ENCODE results near the gene CYFIP2.

The CYFIP2 gene

GRCh38 chr5:157258450-157258849 lies 7.5 kb upstream of the CYFIP2 start:
- DNase-seq (ENCODE audit: low read depth), result no peak

- DNase-seq (ENCODE audit: low read depth), result no peak
Observed at GRCh38 chr5:157259699-157260098, 6.2 kb upstream of the CYFIP2 start.

- no peak for DNase-seq (ENCODE audit: low read depth)
Observed at GRCh38 chr5:157263496-157264090, 2.3 kb upstream of the CYFIP2 start.

DNA sequence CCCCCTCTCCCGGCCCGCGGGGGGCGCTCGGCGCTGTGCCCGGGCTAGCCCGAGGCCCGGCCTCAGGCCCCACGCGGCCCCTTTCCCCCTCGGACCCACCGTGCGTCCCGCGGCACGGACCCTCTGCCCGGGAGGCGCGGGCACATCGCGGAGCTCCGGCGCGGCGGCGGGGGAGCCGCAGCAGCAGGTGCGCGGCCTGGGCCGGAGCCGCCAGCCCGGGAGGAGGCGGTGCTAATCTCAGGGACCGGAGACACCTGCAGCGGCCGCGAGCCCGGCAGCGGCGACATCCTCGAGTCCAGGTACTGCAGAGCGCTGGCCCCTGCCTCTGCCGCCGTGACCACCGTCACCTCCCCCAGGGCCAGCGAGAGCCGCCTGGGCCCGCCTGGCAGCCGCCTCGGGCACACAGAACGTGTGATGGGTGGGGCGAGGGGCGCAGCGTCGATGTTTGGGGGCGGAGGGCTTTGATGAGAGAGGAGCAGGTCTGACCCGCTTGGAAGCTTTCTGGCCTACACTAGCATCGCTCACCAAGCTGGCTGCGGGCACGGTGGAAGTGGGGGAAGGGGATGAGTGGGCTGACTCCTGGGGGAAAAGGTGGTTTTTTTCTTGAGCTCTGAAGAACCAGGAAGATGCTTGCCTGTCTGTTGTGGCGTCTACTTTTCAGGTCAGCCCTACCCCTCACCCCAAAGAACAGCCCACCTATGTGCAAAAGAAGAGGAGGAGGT lies 524 bp downstream of the CYFIP2 start:
- DNase-seq (ENCODE audit: low read depth), result no peak

DNA sequence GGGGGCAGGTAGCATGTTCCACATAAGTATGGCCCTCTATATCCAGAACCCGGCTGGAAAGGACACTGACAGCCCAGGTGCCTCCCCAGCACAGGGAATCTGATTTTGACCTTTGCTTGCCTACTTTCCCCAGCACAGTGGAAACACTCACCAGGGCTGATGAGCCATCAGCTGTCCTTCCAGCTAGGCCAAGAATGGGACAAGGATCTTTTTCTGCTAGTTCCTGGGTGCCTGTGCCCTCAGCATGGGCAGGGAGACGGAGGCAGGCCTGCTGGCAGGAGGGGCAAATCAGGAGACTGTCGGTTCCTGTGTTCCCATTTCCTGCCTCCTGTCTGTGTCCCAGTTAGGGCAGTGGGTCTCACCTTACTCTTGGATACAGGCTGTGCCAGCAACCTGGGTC lies 1.1 kb downstream of the CYFIP2 start:
- no peak for DNase-seq (ENCODE audit: low read depth)

DNA sequence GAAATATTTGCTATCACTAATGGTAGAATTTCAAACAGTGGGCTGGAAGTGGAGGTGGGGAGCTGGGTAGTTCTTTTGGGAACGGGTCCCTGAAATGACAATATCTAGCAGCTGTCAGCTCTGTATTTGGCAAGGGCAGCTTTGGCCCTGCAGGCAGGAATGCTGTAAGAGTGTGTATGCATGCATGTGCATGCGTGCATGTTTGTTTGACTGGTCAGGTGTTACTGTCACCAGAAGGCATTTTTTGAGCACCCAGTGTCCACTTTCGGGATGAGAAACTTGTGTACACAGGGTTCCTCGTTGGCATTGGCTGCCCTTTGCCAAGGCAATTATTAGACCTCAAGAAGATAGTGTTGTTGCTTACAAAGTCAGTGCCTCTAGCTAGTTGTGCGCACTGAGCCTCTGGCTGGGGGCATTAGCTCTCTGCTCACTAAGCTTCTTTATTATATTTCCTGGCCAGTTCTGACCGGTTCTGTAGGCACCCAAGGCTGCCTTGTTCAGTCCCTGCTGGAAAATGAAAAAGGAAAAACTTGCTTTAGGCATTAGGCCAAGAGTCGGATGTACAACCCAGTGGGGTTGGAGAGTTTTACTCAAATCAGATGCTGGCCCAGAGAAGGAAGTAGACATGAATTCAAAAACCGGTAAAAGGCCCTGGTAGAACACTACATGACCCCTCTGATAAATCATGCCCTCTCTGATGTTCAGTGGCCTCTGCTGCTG lies 2.0 kb downstream of the CYFIP2 start:
- no peak for DNase-seq (ENCODE audit: low read depth)

DNA sequence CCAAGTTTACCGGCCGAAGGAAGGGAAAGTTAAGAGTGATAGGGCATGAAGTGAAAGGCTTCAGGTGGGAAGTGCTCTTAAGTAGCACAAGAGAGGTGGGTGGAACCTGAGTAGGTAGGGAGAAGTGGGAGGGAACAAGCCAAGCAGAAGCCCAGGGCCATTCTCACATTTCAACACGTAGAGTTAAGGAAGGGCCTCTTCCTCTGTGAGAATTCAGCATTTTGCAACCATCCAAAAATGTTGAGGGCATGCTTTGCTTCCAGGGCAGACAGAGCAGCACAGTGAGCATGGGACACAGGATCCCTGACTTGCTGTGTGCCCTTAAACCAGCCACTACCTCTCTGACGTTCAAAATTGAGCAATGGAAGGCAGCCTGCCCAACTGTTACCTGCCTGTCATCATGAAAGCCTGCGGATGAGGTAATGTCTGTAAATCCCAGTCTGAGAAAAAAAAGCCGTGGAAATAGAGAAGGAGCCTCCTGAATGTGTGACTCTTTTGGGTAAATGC lies 3.3 kb downstream of the CYFIP2 start:
- DNase-seq (ENCODE audit: low read depth), result no peak

DNA sequence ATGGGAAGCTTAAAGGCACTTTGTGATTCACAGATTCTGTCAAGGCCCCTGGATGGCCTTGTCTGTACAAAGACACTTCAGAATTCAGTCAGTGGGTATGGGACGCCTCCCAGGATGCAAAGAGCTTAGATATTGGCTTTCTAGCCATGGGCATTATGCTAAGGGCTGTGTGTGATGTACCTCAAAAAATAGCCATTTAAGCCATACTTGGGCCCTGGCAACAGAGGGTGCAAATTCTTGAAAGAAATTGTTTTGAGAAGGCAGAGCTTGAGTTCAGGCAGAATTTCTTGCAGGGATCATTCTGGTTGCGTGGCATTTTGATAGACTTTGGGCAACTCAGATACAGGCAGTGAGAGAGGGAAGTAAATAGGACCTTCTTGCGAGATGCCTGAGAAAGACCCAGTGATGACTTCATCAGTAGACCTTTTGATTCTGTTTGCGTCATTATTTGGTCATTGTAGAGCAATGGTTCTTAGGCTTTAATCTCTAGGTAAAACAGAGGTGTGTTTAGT lies 3.9 kb downstream of the CYFIP2 start:
- DNase-seq (ENCODE audit: low read depth), result no peak

DNA sequence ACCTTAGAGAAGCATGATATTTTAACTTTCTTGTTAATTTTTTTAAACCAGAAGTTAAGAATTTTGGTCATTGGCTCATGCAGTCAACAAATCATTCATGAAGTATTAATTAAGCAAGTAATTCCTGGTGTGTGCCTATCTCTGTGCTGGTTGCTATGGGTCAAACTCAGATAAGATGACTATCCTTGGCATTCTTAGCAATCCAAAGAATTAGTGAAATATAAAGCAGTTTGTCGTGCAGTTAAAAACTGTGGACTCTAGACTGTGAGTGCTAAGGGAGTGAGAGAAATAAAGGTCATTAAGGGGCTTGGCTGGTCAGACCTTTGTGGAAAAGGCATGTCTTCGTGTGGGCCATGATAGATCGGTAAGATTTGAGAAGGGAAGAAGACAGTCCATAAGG lies 4.8 kb downstream of the CYFIP2 start:
- no peak for DNase-seq (ENCODE audit: low read depth)

DNA sequence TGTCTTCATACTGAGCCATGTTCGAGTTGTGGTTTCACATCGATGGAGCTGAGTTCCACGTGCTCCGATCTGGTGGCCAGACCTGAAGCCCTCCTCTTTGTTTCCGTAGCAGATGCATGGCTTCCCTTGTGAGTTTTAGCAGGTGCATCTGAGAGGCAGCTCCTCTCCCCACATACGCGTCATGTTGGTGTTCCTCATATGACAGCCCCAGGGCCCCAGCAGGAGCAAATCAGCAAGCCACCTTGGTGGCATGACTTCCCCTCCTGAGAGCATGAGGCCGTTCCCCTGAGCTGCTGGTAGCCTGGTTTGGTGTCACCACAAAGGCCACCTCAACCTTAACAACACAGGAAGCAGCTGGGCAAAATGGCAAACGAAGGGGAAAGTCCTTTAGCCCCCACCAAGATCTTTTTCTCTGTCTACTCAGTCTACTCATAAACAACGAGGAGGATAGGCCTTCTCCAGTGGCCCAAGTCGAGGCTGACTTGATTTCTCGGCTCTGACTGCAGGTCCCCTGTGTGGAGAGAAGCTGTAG lies 5.9 kb downstream of the CYFIP2 start:
- DNase-seq (ENCODE audit: low read depth), result no peak

- no peak for DNase-seq (ENCODE audit: low read depth)
Observed at GRCh38 chr5:157273131-157273556, 7.2 kb downstream of the CYFIP2 start.

- DNase-seq (ENCODE audit: low read depth), result no peak
Observed at GRCh38 chr5:157275403-157275802, 9.5 kb downstream of the CYFIP2 start.

DNA sequence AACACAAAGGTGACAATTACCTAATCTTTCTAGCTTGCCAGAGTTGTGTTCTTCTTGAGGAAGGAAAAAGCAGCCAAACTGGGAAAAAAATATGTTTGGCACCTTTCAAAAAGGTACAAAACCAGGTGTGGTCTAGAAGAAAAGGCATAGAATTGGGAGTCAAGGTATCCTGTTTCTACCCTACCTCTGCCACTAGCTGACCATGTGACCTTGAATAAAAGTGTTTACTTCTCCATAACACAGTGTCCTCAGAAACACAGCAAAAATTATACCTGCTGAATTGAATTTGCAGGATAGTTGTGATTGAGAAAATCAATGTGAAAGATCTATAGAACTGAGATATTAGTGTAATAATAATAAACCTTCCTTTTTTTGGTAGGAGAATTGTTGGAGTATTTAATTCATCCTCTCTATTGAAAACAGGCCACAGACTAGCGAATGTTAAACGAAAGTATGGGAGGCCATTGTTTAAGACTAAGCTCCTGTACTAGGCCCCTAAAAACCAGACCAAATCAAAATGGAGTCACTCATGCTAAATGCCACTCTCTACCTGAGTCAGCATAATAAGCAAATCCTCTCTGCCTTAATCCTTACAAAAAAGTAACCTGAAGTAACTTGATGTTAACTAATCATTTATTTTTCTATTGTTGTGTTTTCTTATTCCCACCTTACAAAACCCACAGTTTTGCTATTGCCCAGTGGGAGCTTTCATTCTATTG lies 12.6 kb downstream of the CYFIP2 start:
- no peak for DNase-seq (ENCODE audit: low read depth)

- no peak for DNase-seq (ENCODE audit: low read depth)
Observed at GRCh38 chr5:157279605-157280239, 13.8 kb downstream of the CYFIP2 start.

- no peak for DNase-seq (ENCODE audit: low read depth)
Observed at GRCh38 chr5:157280927-157281326, 15.0 kb downstream of the CYFIP2 start.

GRCh38 chr5:157282150-157282549 lies 16.2 kb downstream of the CYFIP2 start:
- no peak for DNase-seq (ENCODE audit: low read depth)

DNA sequence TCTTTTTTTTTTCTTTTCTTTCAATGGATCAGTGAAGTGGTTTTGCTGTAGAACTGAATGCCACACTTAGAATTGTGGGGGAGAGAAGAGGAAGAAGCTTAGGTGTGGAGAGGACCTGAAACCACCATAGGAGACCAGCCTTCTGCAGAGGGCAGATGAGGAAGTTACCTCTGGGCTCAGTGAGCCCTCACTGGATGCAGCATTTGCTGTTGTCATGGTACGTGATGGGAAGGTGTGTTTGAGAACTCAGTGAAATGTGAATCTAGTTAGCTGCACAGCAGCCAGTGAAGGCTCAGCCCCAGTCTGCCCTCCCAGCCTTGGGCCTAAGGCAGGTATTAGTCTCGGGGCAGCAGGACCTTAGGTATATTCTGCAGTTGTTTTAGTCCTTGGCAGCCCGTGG lies 17.5 kb downstream of the CYFIP2 start:
- DNase-seq (ENCODE audit: low read depth), result no peak

- DNase-seq (ENCODE audit: low read depth), result no peak
Observed at GRCh38 chr5:157284458-157285212, 18.7 kb downstream of the CYFIP2 start.

DNA sequence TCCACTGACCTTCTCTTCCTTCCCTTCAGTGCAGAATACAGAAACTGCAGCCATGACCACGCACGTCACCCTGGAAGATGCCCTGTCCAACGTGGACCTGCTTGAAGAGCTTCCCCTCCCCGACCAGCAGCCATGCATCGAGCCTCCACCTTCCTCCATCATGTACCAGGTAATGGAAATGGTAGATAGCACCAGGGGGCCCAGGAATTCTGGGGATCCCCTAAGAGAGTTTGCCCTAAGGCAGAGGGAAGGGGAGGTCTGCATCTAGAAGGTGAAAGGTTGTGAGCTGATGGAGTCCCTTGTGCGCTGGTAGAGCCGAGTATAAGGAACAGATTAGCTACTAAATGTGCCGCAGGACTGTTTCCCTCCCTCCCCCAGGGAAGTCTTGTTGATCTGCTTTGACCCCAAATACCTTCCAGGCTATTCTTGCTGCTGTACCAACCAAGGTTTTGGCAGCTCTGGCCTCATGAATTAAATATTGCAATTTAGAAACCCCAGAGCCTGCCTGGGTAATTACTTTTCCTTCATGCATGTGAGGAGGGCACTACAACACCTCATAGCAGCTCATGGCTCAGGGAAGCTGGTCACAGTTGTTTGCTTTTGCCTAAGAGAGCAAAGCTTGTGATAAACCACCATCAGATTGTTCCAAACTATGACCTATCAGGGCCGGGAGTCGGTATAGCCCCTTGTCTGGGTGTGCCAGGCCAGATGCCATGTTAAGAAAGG lies 19.6 kb downstream of the CYFIP2 start:
- DNase-seq (ENCODE audit: low read depth), result no peak

DNA sequence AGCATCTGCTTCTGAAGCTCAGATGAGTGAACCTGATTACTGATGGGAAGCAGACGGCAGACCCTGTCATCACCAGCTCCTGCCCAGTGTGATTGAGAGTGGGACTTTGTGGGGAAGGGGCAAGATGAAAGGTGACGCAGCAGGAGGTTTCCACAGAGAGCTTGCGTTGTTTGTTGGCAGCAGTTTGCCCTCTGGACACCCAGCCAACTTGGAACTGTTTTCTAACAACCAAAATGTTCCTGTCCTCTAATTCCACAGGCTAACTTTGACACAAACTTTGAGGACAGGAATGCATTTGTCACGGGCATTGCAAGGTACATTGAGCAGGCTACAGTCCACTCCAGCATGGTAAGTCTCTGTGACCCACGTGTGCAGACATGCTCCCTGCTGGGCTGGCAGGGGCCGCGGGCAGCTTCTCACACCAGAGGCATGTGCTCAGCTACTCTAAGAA lies 20.9 kb downstream of the CYFIP2 start:
- DNase-seq (ENCODE audit: low read depth), result no peak

Measured in amniotic epithelial cell (primary cell).